ENCODE results near the gene ZNF662. TPM values are rescaled to one million over a fixed set of nuclear protein-coding genes. Genes with fewer than 3 reads are reported as not detected.

Gene ZNF662
- total and polyA plus RNA-seq, 2 of the 13 experiments (the other 11 are each of a cell fraction or from before 2014, with no cell fraction given): not detected

- POLR2A ChIA-PET: no interaction called here
- DNase-seq (ENCODE audit: low spot score) (no peak), FAIRE-seq (no peak), ATAC-seq (peak; percentile 49)
- Histone ChIP-seq H3K36me3 (replicated peaks in 1 of 2; ENCODE audit: control insufficient read depth in 1 of 2, insufficient read depth in 2 of 2, low read length in 2 of 2) (no peaks in the 10 kb centered on the region), H3K9ac (ENCODE audit: insufficient read depth, low read depth, low read length) (no peak overlapping the region), H3K4me2 (ENCODE audit: low read depth, low read length) (no peak overlapping the region), H3K79me2 (ENCODE audit: insufficient read depth, low read length) (no peaks in the 10 kb centered on the region), H3K4me1 (ENCODE audit: insufficient read depth, low read length) (peaks cover 6% of the 10 kb centered on the region; the same call in 1 of the 2 replicates), H2AFZ (ENCODE audit: low read length) (no peak overlapping the region), H4K20me1 (ENCODE audit: insufficient read depth, low read length) (no peaks in the 10 kb centered on the region), H3K27me3 (ENCODE audit: control insufficient read depth in 1 of 2, insufficient read depth in 2 of 2, low read length in 2 of 2) (peaks cover 2 to 25% of the 10 kb centered on the region in 2 experiments; a peak in 3 of 5 replicates), H3K4me3 (replicated peaks in 1 of 3; ENCODE audit: insufficient read depth in 1 of 3, low read depth in 2 of 3, low read length in 3 of 3) (no peak overlapping the region), H3K27ac (ENCODE audit: extremely low read length, insufficient read depth, low read length) (no peak overlapping the region), H3K9me3 (ENCODE audit: low read length) (no peaks in the 10 kb centered on the region)
- intact Hi-C loops (cut with micrococcal nuclease; ENCODE audit: unreplicated experiment): no loop called here
- in situ Hi-C loops (cut with HindIII; ENCODE audit: extremely low pct_ligation_motif_present, low pct_unique_long_range_greater_than_20kb): no loop called here
- 47% methylated on average over 4 of the region's 4 CpGs for WGBS (ENCODE audit: low lambda C conversion rate)
- no TSS peak for BruUV-seq (replicated peaks)
- CTCF ChIA-PET (ENCODE audit: low intra/inter-chr PET ratio, low total read pairs): no interaction called here
- TF ChIP-seq, protein P1, sequence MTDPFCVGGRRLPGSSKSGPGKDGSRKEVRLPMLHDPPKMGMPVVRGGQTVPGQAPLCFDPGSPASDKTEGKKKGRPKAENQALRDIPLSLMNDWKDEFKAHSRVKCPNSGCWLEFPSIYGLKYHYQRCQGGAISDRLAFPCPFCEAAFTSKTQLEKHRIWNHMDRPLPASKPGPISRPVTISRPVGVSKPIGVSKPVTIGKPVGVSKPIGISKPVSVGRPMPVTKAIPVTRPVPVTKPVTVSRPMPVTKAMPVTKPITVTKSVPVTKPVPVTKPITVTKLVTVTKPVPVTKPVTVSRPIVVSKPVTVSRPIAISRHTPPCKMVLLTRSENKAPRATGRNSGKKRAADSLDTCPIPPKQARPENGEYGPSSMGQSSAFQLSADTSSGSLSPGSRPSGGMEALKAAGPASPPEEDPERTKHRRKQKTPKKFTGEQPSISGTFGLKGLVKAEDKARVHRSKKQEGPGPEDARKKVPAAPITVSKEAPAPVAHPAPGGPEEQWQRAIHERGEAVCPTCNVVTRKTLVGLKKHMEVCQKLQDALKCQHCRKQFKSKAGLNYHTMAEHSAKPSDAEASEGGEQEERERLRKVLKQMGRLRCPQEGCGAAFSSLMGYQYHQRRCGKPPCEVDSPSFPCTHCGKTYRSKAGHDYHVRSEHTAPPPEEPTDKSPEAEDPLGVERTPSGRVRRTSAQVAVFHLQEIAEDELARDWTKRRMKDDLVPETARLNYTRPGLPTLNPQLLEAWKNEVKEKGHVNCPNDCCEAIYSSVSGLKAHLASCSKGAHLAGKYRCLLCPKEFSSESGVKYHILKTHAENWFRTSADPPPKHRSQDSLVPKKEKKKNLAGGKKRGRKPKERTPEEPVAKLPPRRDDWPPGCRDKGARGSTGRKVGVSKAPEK (CRISPR knock-in tag; IDR thresholded peaks at IDR 0.05; ENCODE audit: borderline replicate concordance): no peak
- TF ChIP-seq ZFP82 (CRISPR knock-in tag; IDR thresholded peaks at IDR 0.05; ENCODE audit: borderline replicate concordance) (no peak), CBX2 (IDR thresholded peaks at IDR 0.05; ENCODE audit: low read depth, low read length) (no peak), CBX2 (CRISPR knock-in tag; IDR thresholded peaks at IDR 0.05; ENCODE audit: low read depth) (no peak), NR0B2 (CRISPR knock-in tag; IDR thresholded peaks at IDR 0.05) (no peak), FOXA1 (IDR thresholded peaks at IDR 0.05) (no peak), FOXA1 (CRISPR knock-in tag; IDR thresholded peaks at IDR 0.05) (no peak), ZSCAN30 (CRISPR knock-in tag; IDR thresholded peaks at IDR 0.05) (no peak), MTA3 (CRISPR knock-in tag; IDR thresholded peaks at IDR 0.05) (no peak), ATF7-NPFF (CRISPR knock-in tag; IDR thresholded peaks at IDR 0.05; ENCODE audit: low read depth) (no peak), ZNF550 (CRISPR knock-in tag; IDR thresholded peaks at IDR 0.05; ENCODE audit: borderline replicate concordance) (no peak), ZNF274 (CRISPR knock-in tag; IDR thresholded peaks at IDR 0.05) (no peak), MTF2 (CRISPR knock-in tag; IDR thresholded peaks at IDR 0.05; ENCODE audit: borderline replicate concordance) (no peak), ATF4 (CRISPR knock-in tag; IDR thresholded peaks at IDR 0.05) (no peak), NFATC3 (CRISPR knock-in tag; IDR thresholded peaks at IDR 0.05) (no peak), AFF4 (CRISPR knock-in tag; IDR thresholded peaks at IDR 0.05) (no peak), ARID2 (CRISPR knock-in tag; IDR thresholded peaks at IDR 0.05; ENCODE audit: borderline replicate concordance) (no peak)
Measured at GRCh38 chr3:42906848-42907183, 874 bp downstream of the ZNF662 start.
